K562 (cell line): Measurements from ENCODE around the gene HBG1. TPM values are rescaled to one million over a fixed set of nuclear protein-coding genes. Genes with fewer than 3 reads are reported as not detected.

Source experiments
- CBX1 ChIP-seq: sonication (generic); IDR thresholded peaks from 2 replicates; pipeline ENCODE4 v1.6.1; 2016; ENCODE audit warnings: antibody characterized with exemption, low read depth, mild to moderate bottlenecking
- CGGBP1 ChIP-seq: fragments of 250-450 bp; sonication (Bioruptor Pico); IDR thresholded peaks from 2 replicates; pipeline ENCODE4 v1.9.0; 2021; ENCODE audit warnings: mild to moderate bottlenecking
- ETV1 ChIP-seq: fragments of 450-650 bp; conservative IDR thresholded peaks from 2 replicates; pipeline ENCODE4 v1.6.1; 2016; ENCODE audit warnings: missing genetic modification characterization, control low read depth, low read depth, missing compliant biosample characterization
- HDAC6 ChIP-seq: IDR thresholded peaks from 2 replicates; pipeline ENCODE4 v1.6.1; 2012; ENCODE audit warnings: low read depth, mild to moderate bottlenecking, control low read depth, inconsistent platforms, low read length, moderate library complexity
- MNT ChIP-seq, 2 experiments: fragments of 450-650 bp; conservative IDR thresholded peaks; 2 replicates each; pipeline ENCODE4 v1.6.1; 2017; ENCODE audit warnings: mild to moderate bottlenecking in 2 of 2, moderate library complexity in 2 of 2
- NR2C2 ChIP-seq, 2 experiments: fragments of 200-800 bp in 1 of 2; sonication (Bioruptor generic) in 1 of 2; sonication (generic) in 1 of 2; formaldehyde crosslinking in 1 of 2; IDR thresholded peaks; 2 replicates each; pipeline versions ENCODE4 v1.6.1 to v1.8.0; 2016 to 2022; ENCODE audit warnings: mild to moderate bottlenecking in 1 of 2, missing compliant biosample characterization in 1 of 2, missing genetic modification characterization in 1 of 2, missing genetic modification reagents in 1 of 2
- NR3C1 ChIP-seq: sonication (generic); formaldehyde crosslinking; IDR thresholded peaks from 2 replicates; pipeline ENCODE4 v1.8.1; 2022; ENCODE audit warnings: missing genetic modification reagents
- PHF20 ChIP-seq: fragments of 450-650 bp; IDR thresholded peaks from 2 replicates; pipeline ENCODE4 v1.6.1; 2018; ENCODE audit not compliant: partially characterized antibody
- RAD21 ChIP-seq, 2 experiments: fragments of 250-450 bp in 1 of 2; fragments of 450-650 bp in 1 of 2; sonication (Bioruptor Pico) in 1 of 2; formaldehyde crosslinking in 1 of 2; IDR thresholded peaks in 1 of 2; conservative IDR thresholded peaks in 1 of 2; 2 replicates each; pipeline versions ENCODE4 v1.4.0 to v1.8.0; 2020 to 2022; ENCODE audit warnings: mild to moderate bottlenecking in 2 of 2, moderate library complexity in 1 of 2
- SOX6 ChIP-seq: fragments of 450-650 bp; IDR thresholded peaks from 2 replicates; pipeline ENCODE4 v1.6.1; 2014; ENCODE audit warnings: mild to moderate bottlenecking
- SP2 ChIP-seq: IDR thresholded peaks from 2 replicates; pipeline ENCODE4 v1.6.1; 2011; ENCODE audit warnings: mild to moderate bottlenecking, low read depth, low read length, moderate library complexity; ENCODE audit not compliant: poor library complexity, severe bottlenecking; ENCODE audit errors: extremely low read depth
- TCFL5 ChIP-seq: fragments of 250-450 bp; sonication (Bioruptor Pico); conservative IDR thresholded peaks from 2 replicates; pipeline ENCODE4 v1.6.1; 2021; ENCODE audit warnings: mild to moderate bottlenecking, moderate library complexity, matching md5 sums
- TFAM ChIP-seq: fragments of 250-450 bp; sonication (Bioruptor Pico); conservative IDR thresholded peaks from 2 replicates; pipeline ENCODE4 v1.5.0; 2021; ENCODE audit warnings: mild to moderate bottlenecking, moderate library complexity
- THAP12 ChIP-seq: fragments of 250-450 bp; sonication (Bioruptor Pico); IDR thresholded peaks from 2 replicates; pipeline ENCODE4 v1.9.0; 2021; ENCODE audit warnings: mild to moderate bottlenecking, inconsistent platforms
- ZC3H4 ChIP-seq: sonication (generic); formaldehyde crosslinking; IDR thresholded peaks from 2 replicates; pipeline ENCODE4 v1.9.0; 2021; ENCODE audit warnings: missing genetic modification reagents, borderline replicate concordance
- ZNF282 ChIP-seq: sonication (generic); formaldehyde crosslinking; IDR thresholded peaks from 2 replicates; pipeline ENCODE4 v1.8.1; 2023; ENCODE audit warnings: missing genetic modification reagents
- ZNF740 ChIP-seq, 3 experiments: fragments of 200-800 bp in 1 of 3; sonication (Bioruptor generic) in 1 of 3; sonication (generic) in 1 of 3; formaldehyde crosslinking in 1 of 3; IDR thresholded peaks; 2 replicates each; pipeline versions ENCODE4 v1.6.1 to v1.8.0; 2016 to 2022; ENCODE audit warnings: mild to moderate bottlenecking in 2 of 3, missing compliant biosample characterization in 2 of 3, missing genetic modification characterization in 2 of 3, missing genetic modification reagents in 1 of 3
- polyA plus RNA-seq, 8 experiments: library from polyadenylated mRNA; depleted of rRNA in 4 of 8; stranded (reverse) in 5 of 8; unstranded in 3 of 8; fragments of >200 nt; fragmentation: Nextera tagmentation in 2 of 8; fragmentation: Illumina TruSeq in 1 of 8; extraction: Ambion mirVana in 2 of 8; extraction: Trizol in 1 of 8; gene quantifications; 2 replicates each; pipeline versions ENCODE4 v1.2.1 to v1.2.3, GENCODE V29; 2011 to 2014; ENCODE audit warnings: inconsistent platforms in 1 of 8, missing spikeins in 1 of 8
- total RNA-seq, 7 experiments: library from RNA; depleted of rRNA in 6 of 7; stranded (reverse); fragments of >200 nt in 6 of 7; fragmentation: Illumina TruSeq in 2 of 7; extraction: Trizol in 2 of 7; gene quantifications; 2 replicates each; pipeline versions ENCODE4 v1.2.1 to v1.2.3, GENCODE V29; 2011 to 2021; ENCODE audit warnings: low replicate concordance in 1 of 7
- TF ChIP-seq, protein P1 (sequence below): sonication (generic); formaldehyde crosslinking; IDR thresholded peaks from 2 replicates; pipeline ENCODE4 v1.8.0; 2022; ENCODE audit warnings: mild to moderate bottlenecking, missing genetic modification reagents
- TF ChIP-seq, protein P2 (sequence below): sonication (generic); formaldehyde crosslinking; IDR thresholded peaks from 2 replicates; pipeline ENCODE4 v1.5.0; 2020; ENCODE audit warnings: missing genetic modification reagents

The HBG1 gene
- total and polyA plus RNA-seq, 9 of the 15 experiments (the other 6 are each of a cell fraction or from before 2014, with no cell fraction given): 1,066 to 16,338 (median 4,898) TPM

DNA sequence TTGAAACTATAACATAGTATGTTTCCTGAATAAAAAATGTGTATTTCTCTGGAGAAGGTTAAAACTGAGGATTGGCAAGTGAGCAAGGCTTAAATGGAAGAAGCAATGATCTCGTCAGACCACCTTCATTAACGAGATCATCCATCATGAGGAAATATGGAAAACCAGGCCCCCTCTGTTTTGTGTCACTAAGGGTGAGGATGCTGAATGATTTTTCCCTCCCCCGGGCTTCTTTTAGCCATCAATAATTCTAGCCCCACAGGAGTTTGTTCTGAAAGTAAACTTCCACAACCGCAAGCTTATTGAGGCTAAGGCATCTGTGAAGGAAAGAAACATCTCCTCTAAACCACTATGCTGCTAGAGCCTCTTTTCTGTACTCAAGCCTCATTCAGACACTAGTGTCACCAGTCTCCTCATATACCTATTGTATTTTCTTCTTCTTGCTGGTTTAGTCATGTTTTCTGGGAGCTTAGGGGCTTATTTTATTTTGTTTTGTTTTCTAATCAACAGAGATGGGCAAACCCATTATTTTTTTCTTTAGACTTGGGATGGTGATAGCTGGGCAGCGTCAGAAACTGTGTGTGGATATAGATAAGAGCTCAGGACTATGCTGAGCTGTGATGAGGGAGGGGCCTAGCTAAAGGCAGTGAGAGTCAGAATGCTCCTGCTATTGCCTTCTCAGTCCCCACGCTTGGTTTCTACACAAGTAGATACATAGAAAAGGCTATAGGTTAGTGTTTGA lies 25.9 kb upstream of the HBG1 start (continued):
- no peak; the same call in 1 of the 2 replicates for TF ChIP-seq ETV1 (tag)
- no peak for TF ChIP-seq TFAM (CRISPR knock-in tag)
- TF ChIP-seq PHF20: no peak
- TF ChIP-seq CGGBP1 (CRISPR knock-in tag): no peak
- no peak for TF ChIP-seq CBX1
- TF ChIP-seq NR3C1 (CRISPR knock-in tag): no peak
- TF ChIP-seq ZNF740 (CRISPR knock-in tag; IDR thresholded peaks at IDR 0.05): no peak
- no peak for TF ChIP-seq ZNF740 (tag; IDR thresholded peaks at IDR 0.05)
- TF ChIP-seq, protein P1, sequence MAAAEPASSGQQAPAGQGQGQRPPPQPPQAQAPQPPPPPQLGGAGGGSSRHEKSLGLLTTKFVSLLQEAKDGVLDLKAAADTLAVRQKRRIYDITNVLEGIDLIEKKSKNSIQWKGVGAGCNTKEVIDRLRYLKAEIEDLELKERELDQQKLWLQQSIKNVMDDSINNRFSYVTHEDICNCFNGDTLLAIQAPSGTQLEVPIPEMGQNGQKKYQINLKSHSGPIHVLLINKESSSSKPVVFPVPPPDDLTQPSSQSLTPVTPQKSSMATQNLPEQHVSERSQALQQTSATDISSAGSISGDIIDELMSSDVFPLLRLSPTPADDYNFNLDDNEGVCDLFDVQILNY (CRISPR knock-in tag): no peak
- TF ChIP-seq ZC3H4: no peak
- TF ChIP-seq TCFL5 (CRISPR knock-in tag): no peak
- no peak for TF ChIP-seq ZNF282 (CRISPR knock-in tag)
- TF ChIP-seq THAP12 (CRISPR knock-in tag): no peak
- peak in 1 of 2 experiments; percentile 20; a peak in 1 of 4 replicates for TF ChIP-seq RAD21 (CRISPR knock-in tag; conservative IDR thresholded peaks at IDR 0.05 in 1 of 2, IDR thresholded peaks at IDR 0.05 in 1 of 2)
- no peak for TF ChIP-seq SP2
- peak; percentile 91 for TF ChIP-seq SOX6
- TF ChIP-seq HDAC6: no peak
- TF ChIP-seq NR2C2 (CRISPR knock-in tag; IDR thresholded peaks at IDR 0.05): no peak
- no peak for TF ChIP-seq NR2C2 (tag; IDR thresholded peaks at IDR 0.05)
- peak in 1 of 2 experiments; percentile 34; a peak in 1 of 4 replicates for TF ChIP-seq MNT (conservative IDR thresholded peaks at IDR 0.05)
- TF ChIP-seq, protein P2, sequence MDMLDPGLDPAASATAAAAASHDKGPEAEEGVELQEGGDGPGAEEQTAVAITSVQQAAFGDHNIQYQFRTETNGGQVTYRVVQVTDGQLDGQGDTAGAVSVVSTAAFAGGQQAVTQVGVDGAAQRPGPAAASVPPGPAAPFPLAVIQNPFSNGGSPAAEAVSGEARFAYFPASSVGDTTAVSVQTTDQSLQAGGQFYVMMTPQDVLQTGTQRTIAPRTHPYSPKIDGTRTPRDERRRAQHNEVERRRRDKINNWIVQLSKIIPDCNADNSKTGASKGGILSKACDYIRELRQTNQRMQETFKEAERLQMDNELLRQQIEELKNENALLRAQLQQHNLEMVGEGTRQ (CRISPR knock-in tag): no peak
